Measurements from ENCODE around the gene CCDC146. TPM values are rescaled to one million over a fixed set of nuclear protein-coding genes. Genes with fewer than 3 reads are reported as not detected.

CCDC146 gene
- polyA plus RNA-seq, 1 of the 3 experiments (the other 2 are of a cell fraction), result 2.7 TPM

- TF ChIP-seq CHD2 (IDR thresholded peaks at IDR 0.05; ENCODE audit: low read length, partially characterized antibody) (no peak), POLR2AphosphoS5 (IDR thresholded peaks at IDR 0.05; ENCODE audit: low read depth, low read length) (no peak), FOXJ3 (CRISPR knock-in tag; IDR thresholded peaks at IDR 0.05) (no peak)
Measured at GRCh38 chr7:77181015-77181595, 58.7 kb downstream of the CCDC146 start (continued).

- TF ChIP-seq FOXM1 (IDR thresholded peaks at IDR 0.05; ENCODE audit: low read depth), result no peak
- Histone ChIP-seq H3K27ac (ENCODE audit: low read depth in 2 of 2, low read length in 1 of 2) (no peak overlapping the region), H3K9ac (no peak overlapping the region), H4K20me1 (ENCODE audit: insufficient read depth) (no peaks in the 10 kb centered on the region), H3K9me3 (no peaks in the 10 kb centered on the region), H3K4me3 (ENCODE audit: low read depth in 2 of 2, low read length in 1 of 2) (no peak overlapping the region), H3K27me3 (ENCODE audit: insufficient read depth) (no peaks in the 10 kb centered on the region), H3K36me3 (replicated peaks in 1 of 2; ENCODE audit: control insufficient read depth in 1 of 2, insufficient read depth in 2 of 2, low read length in 1 of 2) (no peaks in the 10 kb centered on the region), H3K9me2 (no peaks in the 10 kb centered on the region), H3F3A (replicated peaks; ENCODE audit: insufficient read depth) (peaks cover 10% of the 10 kb centered on the region), H3K79me2 (ENCODE audit: insufficient read depth) (no peaks in the 10 kb centered on the region), H3K4me2 (no peak overlapping the region), H3K4me1 (ENCODE audit: control insufficient read depth in 1 of 2, insufficient read depth in 2 of 2, low read depth in 1 of 2, low read length in 1 of 2) (peaks cover 4 to 5% of the 10 kb centered on the region in 2 experiments; a peak in 2 of 4 replicates), H2AFZ (ENCODE audit: low read depth) (no peak overlapping the region)
- no peak for DNase-seq
- POLR2A ChIA-PET, result no interaction called here
- CTCF ChIA-PET, result no interaction called here
- WGBS (ENCODE audit: low lambda C conversion rate), result 74% methylated on average over 3 of the region's 3 CpGs
Measured at GRCh38 chr7:77181734-77182133, 59.3 kb downstream of the CCDC146 start.

- ChIA-PET CTCF (no interaction called here), POLR2A (no interaction called here)
- no peaks in the 10 kb centered on the region for H3K36me3 ChIP-seq (replicated peaks in 1 of 2; ENCODE audit: control insufficient read depth in 1 of 2, insufficient read depth in 2 of 2, low read length in 1 of 2)
- H3K9ac ChIP-seq, result no peak overlapping the region
- H3K4me3 ChIP-seq (ENCODE audit: low read depth in 2 of 2, low read length in 1 of 2), result no peak overlapping the region
- no peaks in the 10 kb centered on the region for H3K79me2 ChIP-seq (ENCODE audit: insufficient read depth)
- no peaks in the 10 kb centered on the region for H3K9me2 ChIP-seq
- H3F3A ChIP-seq (replicated peaks; ENCODE audit: insufficient read depth), result peaks cover 10% of the 10 kb centered on the region
- H3K27me3 ChIP-seq (ENCODE audit: insufficient read depth), result no peaks in the 10 kb centered on the region
- no peaks in the 10 kb centered on the region for H4K20me1 ChIP-seq (ENCODE audit: insufficient read depth)
- H3K4me1 ChIP-seq (ENCODE audit: control insufficient read depth in 1 of 2, insufficient read depth in 2 of 2, low read depth in 1 of 2, low read length in 1 of 2), result peaks cover 4 to 5% of the 10 kb centered on the region in 2 experiments; a peak in 2 of 4 replicates
- no peak overlapping the region for H2AFZ ChIP-seq (ENCODE audit: low read depth)
- H3K4me2 ChIP-seq, result no peak overlapping the region
- H3K27ac ChIP-seq (ENCODE audit: low read depth in 2 of 2, low read length in 1 of 2), result no peak overlapping the region
- no peaks in the 10 kb centered on the region for H3K9me3 ChIP-seq
- no peak for DNase-seq
- WGBS (ENCODE audit: low lambda C conversion rate), result 74% methylated on average over 1 of the region's 1 CpG
- no peak for TF ChIP-seq RCOR1 (IDR thresholded peaks at IDR 0.05; ENCODE audit: low read length)
- TF ChIP-seq MXI1 (IDR thresholded peaks at IDR 0.05; ENCODE audit: low read depth, low read length), result no peak
- TF ChIP-seq NFIC (IDR thresholded peaks at IDR 0.05; ENCODE audit: borderline replicate concordance), result no peak
- TF ChIP-seq TAF1 (IDR thresholded peaks at IDR 0.05; ENCODE audit: borderline replicate concordance, low read depth, low read length), result no peak
- no peak for TF ChIP-seq MEF2A (IDR thresholded peaks at IDR 0.05; ENCODE audit: borderline replicate concordance, low read depth)
- TF ChIP-seq CTCF (IDR thresholded peaks at IDR 0.05), result no peak
- TF ChIP-seq MAX (IDR thresholded peaks at IDR 0.05; ENCODE audit: low read depth), result no peak
- TF ChIP-seq USF2 (IDR thresholded peaks at IDR 0.05; ENCODE audit: borderline replicate concordance, low read depth, low read length), result no peak
- TF ChIP-seq USF1 (IDR thresholded peaks at IDR 0.05; ENCODE audit: borderline replicate concordance, low read depth), result no peak
- TF ChIP-seq YY1 (IDR thresholded peaks at IDR 0.05; ENCODE audit: low read depth), result no peak
- TF ChIP-seq IRF3 (IDR thresholded peaks at IDR 0.05; ENCODE audit: low read depth, low read length), result no peak
- TF ChIP-seq TCF12 (IDR thresholded peaks at IDR 0.05), result no peak
- no peak for TF ChIP-seq ZBTB33 (IDR thresholded peaks at IDR 0.05; ENCODE audit: borderline replicate concordance, low read depth)
- TF ChIP-seq SIN3A (IDR thresholded peaks at IDR 0.05; ENCODE audit: borderline replicate concordance, low read depth, low read length), result no peak
- no peak for TF ChIP-seq POLR2AphosphoS5 (IDR thresholded peaks at IDR 0.05; ENCODE audit: low read depth, low read length)
- no peak for TF ChIP-seq JUND (IDR thresholded peaks at IDR 0.05)
- TF ChIP-seq TEAD4 (IDR thresholded peaks at IDR 0.05; ENCODE audit: borderline replicate concordance, insufficient read depth), result no peak
Measured at GRCh38 chr7:77182261-77182660, 59.8 kb downstream of the CCDC146 start.
